NCI-H2107 (cell line): ENCODE data around the gene VIPR2.

Experiments used
- DNase-seq: peaks from one replicate; lab custom pipeline; 2025; lab: John Stamatoyannopoulos, UW

The VIPR2 gene

GRCh38 chr7:159158125-159158887, 13.6 kb upstream of the VIPR2 start:
- DNase-seq: no peak

- no peak for DNase-seq
Measured at GRCh38 chr7:159157714-159158113, 13.0 kb upstream of the VIPR2 start.

- DNase-seq: no peak
Measured at GRCh38 chr7:159156436-159157245, 12.0 kb upstream of the VIPR2 start.

GRCh38 chr7:159155410-159155809, 10.7 kb upstream of the VIPR2 start:
- DNase-seq: no peak

- DNase-seq: no peak
Measured at GRCh38 chr7:159154243-159154642, 9.6 kb upstream of the VIPR2 start.

- no peak for DNase-seq
Measured at GRCh38 chr7:159153511-159153910, 8.8 kb upstream of the VIPR2 start.

GRCh38 chr7:159152816-159153215, 8.1 kb upstream of the VIPR2 start:
- DNase-seq: no peak

- no peak for DNase-seq
Measured at GRCh38 chr7:159151231-159151630, 6.6 kb upstream of the VIPR2 start.

GRCh38 chr7:159149488-159149887, 4.8 kb upstream of the VIPR2 start:
- no peak for DNase-seq

GRCh38 chr7:159148430-159149395, 4.0 kb upstream of the VIPR2 start:
- no peak for DNase-seq

- DNase-seq: no peak
Measured at GRCh38 chr7:159147687-159148086, 3.0 kb upstream of the VIPR2 start.

GRCh38 chr7:159147246-159147645, 2.6 kb upstream of the VIPR2 start:
- DNase-seq: no peak

GRCh38 chr7:159146084-159146858, 1.6 kb upstream of the VIPR2 start:
- no peak for DNase-seq

- DNase-seq: no peak
Measured at GRCh38 chr7:159145490-159145855, 806 bp upstream of the VIPR2 start.

- DNase-seq: no peak
Measured at GRCh38 chr7:159143780-159144757, 598 bp downstream of the VIPR2 start.

GRCh38 chr7:159142730-159143129, 1.9 kb downstream of the VIPR2 start:
- no peak for DNase-seq

GRCh38 chr7:159142199-159142598, 2.5 kb downstream of the VIPR2 start:
- no peak for DNase-seq

- DNase-seq: no peak
Measured at GRCh38 chr7:159141660-159142059, 3.0 kb downstream of the VIPR2 start.

- no peak for DNase-seq
Measured at GRCh38 chr7:159141167-159141566, 3.5 kb downstream of the VIPR2 start.
